Cerebellar nuclear complex (tissue), 1 donor: ENCODE results near the gene ZFYVE28.
"Not testable (repeated sequence)": the region's sequence is repeated elsewhere in the genome, so short reads cannot be mapped to it uniquely, and the experiment has no call there.

Experiments
- DNase-seq, 2 experiments: peaks; one replicate each; lab custom pipeline; 2025; lab: John Stamatoyannopoulos, UW

The ZFYVE28 gene

DNA sequence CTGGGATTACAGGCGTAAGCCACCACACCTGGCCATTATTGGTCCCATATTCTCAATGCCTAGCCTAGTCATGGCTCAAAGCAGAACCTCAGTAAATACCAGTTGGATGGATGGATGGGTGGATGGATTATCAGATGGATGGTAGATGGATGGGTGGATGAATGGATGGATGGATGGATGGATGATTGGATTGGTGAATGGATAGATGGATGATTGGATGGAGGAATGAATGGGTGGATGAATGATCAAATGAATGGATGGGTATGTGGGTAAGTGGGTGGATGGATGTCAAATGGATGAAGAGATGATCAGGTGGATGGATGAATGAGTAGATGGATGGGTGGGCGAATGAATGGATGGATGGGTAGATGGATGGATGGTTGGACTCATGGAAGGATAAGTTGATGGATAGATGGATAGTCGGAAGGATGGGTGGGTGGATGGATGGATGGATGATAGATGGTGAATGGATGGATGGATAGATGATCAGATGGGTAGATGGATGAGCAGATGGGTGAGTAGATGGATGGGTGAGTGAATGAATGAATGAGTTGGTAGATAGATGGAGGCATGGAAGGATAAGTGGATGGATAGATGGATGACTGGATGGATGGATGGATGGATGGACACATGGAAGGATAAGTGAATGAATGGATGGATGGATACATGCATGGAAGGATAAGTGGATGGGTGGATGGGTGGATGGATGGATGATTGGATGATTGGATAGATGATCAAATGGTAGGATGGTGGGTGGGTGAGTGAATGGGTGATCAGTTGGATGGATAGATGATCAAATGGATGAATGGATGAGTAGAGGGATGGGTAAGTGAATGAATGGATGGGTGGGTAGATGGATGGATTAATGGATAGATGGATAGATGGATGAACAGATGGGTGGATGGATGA, 28.5 kb upstream of the ZFYVE28 start:
- no peak for DNase-seq

DNA sequence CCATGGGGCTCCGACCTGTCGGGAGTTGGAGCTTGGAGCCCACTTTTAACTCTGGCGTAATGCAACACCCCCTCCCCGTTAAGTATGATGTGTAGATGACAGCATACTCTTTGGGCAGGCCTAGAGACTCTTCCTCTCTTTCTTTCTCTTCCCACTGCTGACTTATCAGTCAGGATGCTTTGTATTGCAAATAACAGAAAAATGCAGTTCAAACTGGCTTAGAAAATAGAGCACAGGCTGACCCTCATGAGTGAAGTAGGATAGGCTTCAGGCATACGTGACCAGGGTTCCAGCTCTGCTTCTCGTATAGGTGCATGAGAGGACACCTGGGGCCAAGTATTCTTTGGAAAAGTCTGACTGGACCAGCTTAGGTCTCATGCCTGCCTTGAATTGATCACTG, 27.1 kb upstream of the ZFYVE28 start:
- DNase-seq: no peak

GRCh38 chr4:2445130-2445529, 26.7 kb upstream of the ZFYVE28 start:
- DNase-seq: no peak

- DNase-seq: no peak
Measured at GRCh38 chr4:2443956-2444740, 25.7 kb upstream of the ZFYVE28 start.

DNA sequence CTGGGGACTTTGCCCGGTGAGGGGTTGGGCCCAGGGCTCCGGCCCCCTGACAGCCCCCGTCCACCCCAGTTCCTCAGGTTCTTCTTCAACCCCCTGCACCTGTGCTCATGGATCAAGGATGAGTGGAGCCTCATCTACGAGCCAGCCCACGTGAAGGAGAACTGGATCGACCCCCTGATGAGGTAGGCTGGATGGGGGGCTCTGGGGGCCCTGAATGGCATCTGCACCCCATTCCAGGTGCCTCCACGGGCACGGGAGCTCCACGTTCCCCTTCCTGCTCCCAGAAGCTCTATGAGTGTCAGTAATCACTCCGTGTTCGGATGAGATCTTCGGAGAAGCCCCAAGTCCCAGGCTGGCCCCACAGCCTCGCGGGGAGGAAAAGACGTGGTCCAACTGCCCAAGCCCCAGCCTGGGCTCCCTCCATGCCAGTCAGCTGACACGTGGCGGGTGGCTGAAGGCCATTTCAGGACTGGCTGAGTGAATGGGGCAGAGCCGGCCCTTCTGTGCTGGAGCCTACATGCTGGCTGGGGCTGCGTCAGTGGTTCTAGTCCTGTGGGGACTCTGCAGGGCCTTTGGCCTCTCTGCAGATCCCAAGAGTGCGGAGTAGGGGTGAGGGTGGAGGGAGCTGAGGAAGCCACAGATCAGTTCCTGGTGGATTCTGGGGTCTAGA, 24.8 kb upstream of the ZFYVE28 start:
- DNase-seq: no peak

- DNase-seq: no peak
Measured at GRCh38 chr4:2442175-2442993, 23.9 kb upstream of the ZFYVE28 start.

- no peak for DNase-seq
Measured at GRCh38 chr4:2441393-2442174, 23.1 kb upstream of the ZFYVE28 start.

DNA sequence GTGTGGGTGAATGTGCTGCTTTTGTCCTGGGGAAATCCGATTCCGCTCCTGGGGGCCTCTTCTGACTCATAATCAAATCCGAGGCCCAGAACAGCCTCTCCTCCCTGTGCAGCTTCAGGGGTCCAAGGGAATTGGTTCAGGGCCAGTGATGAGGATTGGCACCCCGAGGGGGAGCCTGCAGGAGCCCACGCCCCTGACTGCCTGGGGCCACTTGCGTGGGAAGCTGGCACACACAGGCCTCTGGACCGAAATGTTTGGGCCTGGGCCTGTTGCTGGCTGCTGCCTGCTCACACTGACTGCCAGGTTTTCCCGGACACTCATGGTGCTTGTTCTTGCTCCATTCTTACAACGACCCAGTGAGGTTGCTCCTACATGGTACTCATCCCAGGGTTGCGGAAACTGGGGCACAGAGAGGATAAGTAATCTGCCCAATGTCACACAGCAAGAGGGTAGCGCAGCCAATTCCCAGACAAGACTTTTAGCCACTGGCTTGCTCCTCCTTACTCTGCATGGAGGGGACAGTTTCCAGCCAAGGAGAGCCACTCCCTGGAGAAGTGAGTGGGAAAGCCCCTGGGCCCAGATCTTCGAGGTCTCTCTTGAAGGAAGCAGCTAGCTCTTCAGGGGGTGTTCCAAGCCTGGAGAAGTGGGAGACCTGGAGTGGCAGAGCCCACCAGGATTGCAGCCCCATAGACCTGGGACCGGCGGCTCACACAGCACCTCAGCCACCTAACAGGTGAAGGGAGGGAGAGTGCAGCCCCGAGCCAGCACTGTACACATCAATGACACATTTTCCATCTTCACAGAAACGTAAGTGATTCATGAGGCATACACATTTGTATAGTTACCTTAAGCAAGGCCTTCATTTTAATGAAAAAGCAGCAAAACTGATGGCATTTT, 20.6 kb upstream of the ZFYVE28 start:
- DNase-seq: no peak

GRCh38 chr4:2437475-2438215, 19.2 kb upstream of the ZFYVE28 start:
- no peak for DNase-seq

DNA sequence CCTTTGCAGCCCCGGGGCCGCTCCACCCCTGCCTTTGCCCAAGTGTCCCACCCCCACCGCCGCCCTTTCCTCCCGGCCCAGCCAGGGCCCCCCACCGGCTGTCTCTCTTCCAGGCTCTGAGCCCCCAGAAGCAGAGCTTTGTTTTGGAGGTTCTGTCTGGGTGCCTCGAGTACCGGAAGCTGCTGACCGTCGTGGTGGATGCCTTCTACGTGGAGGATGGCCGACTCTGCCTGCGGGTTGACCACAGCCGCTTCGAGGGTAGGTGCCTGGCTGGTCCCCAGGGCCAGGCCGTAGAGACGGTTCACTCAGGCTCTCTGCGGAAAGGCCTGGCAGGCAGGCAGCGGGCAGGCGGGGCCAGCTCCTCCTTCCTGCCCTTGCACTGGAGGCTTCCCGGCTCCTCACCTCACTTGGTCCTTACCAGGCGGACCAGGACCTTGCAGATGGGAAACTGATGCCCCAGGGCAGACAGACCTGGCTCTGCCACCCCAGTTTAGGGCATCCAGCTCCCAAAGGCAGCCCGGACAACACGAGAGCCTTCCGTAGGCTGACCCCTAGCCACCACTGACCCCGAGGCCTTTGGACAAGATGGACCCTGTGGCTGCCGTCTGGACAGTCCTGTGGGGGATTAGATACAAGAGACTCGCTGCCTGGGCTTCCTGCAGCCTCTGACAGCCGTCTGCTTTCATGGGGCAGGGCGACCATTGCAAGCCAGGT, 18.5 kb upstream of the ZFYVE28 start:
- DNase-seq: no peak

DNA sequence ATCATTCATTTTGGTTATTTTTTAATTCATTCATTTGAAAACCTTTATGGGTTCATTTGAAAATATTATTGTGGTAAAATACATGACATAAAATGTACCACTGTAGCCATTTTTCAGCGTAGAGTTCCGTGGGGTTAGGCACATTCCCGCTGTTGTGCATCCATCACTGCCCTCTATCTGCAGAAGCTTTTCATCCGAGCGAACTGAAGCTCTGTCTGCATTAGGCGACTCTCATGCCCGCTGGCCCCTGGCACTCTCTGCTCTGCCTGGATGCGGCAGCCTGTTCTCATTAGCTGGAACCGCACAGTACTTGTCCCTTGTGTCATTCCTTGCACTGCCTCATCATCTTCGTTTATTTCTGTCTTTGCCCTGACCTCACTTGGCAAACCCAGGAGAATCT, 17.9 kb upstream of the ZFYVE28 start:
- peak in 1 of 2 experiments; percentile 78 for DNase-seq

DNA sequence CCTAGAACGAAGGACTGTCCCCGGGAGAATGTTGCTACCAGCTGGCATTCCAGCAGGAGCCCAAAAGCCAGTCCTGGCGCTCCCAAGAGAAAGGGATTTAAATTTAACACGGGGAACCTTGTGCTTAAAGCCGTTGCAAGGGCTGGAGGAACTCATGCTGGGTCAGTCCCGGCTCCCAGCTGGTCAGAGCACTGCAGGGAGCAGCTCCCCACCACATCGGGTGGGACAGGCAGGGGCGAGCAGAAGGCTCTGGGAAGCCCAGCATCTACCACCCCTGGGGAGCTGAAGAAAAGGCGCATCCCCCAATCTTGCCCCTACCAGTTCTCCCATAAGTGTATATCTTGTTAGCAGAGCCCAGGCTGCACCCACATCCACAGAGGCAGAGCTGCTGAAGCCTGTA, 16.0 kb upstream of the ZFYVE28 start:
- DNase-seq: no peak

DNA sequence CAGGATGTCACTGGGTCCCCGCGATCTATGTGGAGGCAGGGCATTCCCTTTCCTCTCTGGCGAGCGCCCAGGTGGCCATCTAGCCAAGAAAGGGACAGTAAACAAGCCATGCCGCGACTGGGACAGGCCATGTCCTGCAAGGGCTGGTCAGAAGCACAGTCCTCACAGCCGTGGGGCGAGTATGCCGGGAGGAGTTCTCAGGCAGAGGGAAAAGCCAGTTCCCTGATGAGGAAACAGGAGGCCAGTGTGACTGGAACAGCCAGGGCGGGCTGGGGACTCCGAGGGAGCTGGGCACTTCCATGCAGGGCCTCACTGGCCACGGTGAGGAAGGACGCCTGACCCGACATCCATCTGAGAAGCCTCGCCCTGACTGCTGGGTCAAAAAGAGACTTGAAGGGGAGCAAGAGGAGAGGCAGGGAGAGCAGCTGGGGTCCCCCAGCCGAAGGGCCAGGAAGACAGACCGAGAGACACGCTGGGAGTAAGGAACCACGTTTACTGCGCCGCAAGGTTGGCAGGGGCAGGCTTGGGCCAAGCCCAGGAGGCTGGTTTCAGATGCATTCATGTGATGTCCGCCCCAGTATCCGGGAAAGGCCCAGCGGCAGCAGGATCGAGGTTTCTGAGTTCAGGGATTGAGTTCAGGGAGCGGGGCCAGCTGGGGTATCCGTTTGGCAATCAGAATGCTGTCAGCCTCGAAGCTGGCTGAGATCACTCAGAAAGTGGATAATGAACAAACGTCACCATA, 15.3 kb upstream of the ZFYVE28 start:
- no peak for DNase-seq

DNA sequence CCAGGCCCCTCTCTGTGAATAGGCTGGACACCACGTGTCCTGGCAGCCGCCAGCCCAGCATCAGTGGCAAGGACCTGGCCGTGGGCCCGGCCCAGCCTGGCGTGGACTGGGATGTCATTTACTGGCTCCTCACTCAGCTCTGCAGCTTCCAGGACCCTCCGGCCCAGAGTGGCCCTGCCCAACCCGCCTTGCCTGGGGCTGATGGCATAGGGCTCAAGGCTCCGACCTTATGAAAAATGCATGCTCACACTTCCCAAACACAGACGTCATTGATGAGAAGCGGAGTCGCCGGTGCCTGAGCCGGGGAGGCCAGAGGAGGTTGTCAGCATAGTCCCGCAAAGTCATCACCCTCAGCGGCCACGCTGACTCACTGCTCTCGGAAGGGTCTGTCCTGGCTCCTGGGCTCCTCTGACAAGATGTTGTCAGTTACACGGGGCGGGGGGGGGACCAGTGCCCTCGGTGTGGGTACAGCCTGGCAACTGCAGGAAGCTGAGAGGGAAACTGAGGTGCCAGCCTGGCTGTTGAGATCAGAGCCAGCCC, 14.6 kb upstream of the ZFYVE28 start:
- DNase-seq: no peak

DNA sequence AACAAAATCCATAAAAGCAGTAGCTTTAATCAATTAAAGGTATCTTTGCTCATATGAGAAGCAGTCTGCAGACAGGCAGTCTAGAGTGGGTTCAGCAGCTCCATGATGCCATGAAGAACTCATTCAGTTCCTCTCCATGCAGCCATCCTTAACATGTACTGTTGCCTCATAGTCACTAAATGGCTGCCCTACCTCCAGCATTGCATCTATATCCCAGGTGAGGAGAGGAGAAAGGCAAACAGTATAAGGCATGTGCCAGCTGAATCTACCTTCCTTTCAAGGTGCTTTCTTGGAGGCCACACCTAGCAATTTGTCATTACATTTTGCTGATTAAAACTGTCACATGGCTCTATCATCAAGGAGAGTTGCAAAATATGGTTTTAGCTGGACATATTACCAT, 13.6 kb upstream of the ZFYVE28 start:
- no peak for DNase-seq

GRCh38 chr4:2429945-2430757, 11.7 kb upstream of the ZFYVE28 start:
- DNase-seq: not testable (repeated sequence)
